Thyroid gland (tissue), 4 donors: ENCODE measurements around the gene KCNIP3. TPM values are rescaled to one million over a fixed set of nuclear protein-coding genes. Genes with fewer than 3 reads are reported as not detected.
A peak's percentile ranks its signal among the peaks of the same experiment; 100 is the strongest.

ENCODE experiments used
- DNase-seq, 2 donors: peaks; one replicate each; pipeline ENCODE4 v3.0.0-alpha.2; 2019
- H3K27ac ChIP-seq, 3 donors: fragments of 200-600 bp; sonication (generic); 1 replicate in 2 of 3; 2 replicates in 1 of 3; pipeline ENCODE4 v1.5.1; 2016 to 2019; ENCODE audit warnings: mild to moderate bottlenecking in 1 of 3, moderate library complexity in 1 of 3
- H3K27me3 ChIP-seq: fragments of 200-600 bp; sonication (generic); one replicate; pipeline ENCODE4 v1.5.1; 2019
- H3K36me3 ChIP-seq, 2 donors: fragments of 200-600 bp; sonication (generic); one replicate each; pipeline ENCODE4 v1.5.1; 2016 to 2019
- H3K4me1 ChIP-seq, 2 donors: fragments of 200-600 bp; sonication (generic); one replicate each; pipeline ENCODE4 v1.5.1; 2017 to 2019
- H3K4me3 ChIP-seq, 3 donors: fragments of 200-600 bp; sonication (generic); replicated peaks in 1 of 3; 1 replicate in 2 of 3; 2 replicates in 1 of 3; pipeline ENCODE4 v1.5.1; 2016; ENCODE audit warnings: mild to moderate bottlenecking in 1 of 3
- H3K9me3 ChIP-seq: fragments of 200-600 bp; sonication (generic); one replicate; pipeline ENCODE4 v1.5.1; 2017
- POLR2A ChIP-seq, 2 donors: fragments of 450-650 bp; IDR thresholded peaks; one replicate each; pipeline ENCODE4 v1.6.1; 2017; ENCODE audit warnings: antibody characterized with exemption in 2 of 2, mild to moderate bottlenecking in 2 of 2, moderate library complexity in 1 of 2
- WGBS, 2 donors: methylation state at CpG; one replicate each; pipeline ENCODE4 v1.1.5; 2017; 5-methylcytosine and 5-hydroxymethylcytosine counted together
- intact Hi-C: fragments of 100-400 bp; cut with DNase I; formaldehyde crosslinking; loops from one replicate; pipeline ENCODE4 v1.15.1; 2023
- total RNA-seq, 4 donors: library from RNA; depleted of rRNA; stranded (reverse); fragments of >200 nt; gene quantifications; one replicate each; pipeline ENCODE4 v1.2.3, GENCODE V29; 2016
- TF ChIP-seq, protein P1 (sequence below), 6 experiments: fragments of 200-600 bp in 3 of 6; fragments of 450-650 bp in 3 of 6; sonication (generic) in 3 of 6; IDR thresholded peaks; one replicate each; pipeline ENCODE4 v1.5.1; 2016 to 2019; ENCODE audit warnings: antibody characterized with exemption in 6 of 6, mild to moderate bottlenecking in 2 of 6, inconsistent platforms in 1 of 6, moderate library complexity in 1 of 6

Gene KCNIP3
- total RNA-seq, 4 donors from 2014 or later = 37.1 to 66.5 (median 51.1) TPM

DNA sequence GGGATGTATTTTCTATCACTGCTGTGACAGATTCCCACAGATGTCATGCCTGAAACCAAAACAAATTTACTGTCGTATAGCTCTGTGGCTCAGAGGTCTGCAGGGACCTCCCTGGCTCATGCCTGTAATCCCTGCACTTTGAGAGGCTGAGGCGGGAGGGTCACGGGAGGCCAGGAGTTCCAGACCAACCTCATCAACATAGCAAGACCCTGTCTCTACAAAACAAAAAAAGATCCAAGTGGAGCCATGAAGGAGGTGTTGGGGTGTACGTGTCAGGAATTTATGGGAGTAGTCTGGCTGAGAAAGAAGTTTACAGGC is 54.4 kb downstream of the KCNIP3 start:
- H3K4me3 ChIP-seq = no peak overlapping the region
- no peaks in the 10 kb centered on the region for H3K36me3 ChIP-seq
- intact Hi-C loops = no loop called here
- no peaks in the 10 kb centered on the region for H3K27me3 ChIP-seq
- WGBS, 2 donors = 84 to 90% methylated on average over 4 of the region's 4 CpGs
- TF ChIP-seq POLR2A (IDR thresholded peaks at IDR 0.05) = no peak
- TF ChIP-seq, protein P1, sequence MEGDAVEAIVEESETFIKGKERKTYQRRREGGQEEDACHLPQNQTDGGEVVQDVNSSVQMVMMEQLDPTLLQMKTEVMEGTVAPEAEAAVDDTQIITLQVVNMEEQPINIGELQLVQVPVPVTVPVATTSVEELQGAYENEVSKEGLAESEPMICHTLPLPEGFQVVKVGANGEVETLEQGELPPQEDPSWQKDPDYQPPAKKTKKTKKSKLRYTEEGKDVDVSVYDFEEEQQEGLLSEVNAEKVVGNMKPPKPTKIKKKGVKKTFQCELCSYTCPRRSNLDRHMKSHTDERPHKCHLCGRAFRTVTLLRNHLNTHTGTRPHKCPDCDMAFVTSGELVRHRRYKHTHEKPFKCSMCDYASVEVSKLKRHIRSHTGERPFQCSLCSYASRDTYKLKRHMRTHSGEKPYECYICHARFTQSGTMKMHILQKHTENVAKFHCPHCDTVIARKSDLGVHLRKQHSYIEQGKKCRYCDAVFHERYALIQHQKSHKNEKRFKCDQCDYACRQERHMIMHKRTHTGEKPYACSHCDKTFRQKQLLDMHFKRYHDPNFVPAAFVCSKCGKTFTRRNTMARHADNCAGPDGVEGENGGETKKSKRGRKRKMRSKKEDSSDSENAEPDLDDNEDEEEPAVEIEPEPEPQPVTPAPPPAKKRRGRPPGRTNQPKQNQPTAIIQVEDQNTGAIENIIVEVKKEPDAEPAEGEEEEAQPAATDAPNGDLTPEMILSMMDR (IDR thresholded peaks at IDR 0.05) = no peak
- H3K9me3 ChIP-seq = no peaks in the 10 kb centered on the region
- H3K27ac ChIP-seq = no peak overlapping the region
- no peak for DNase-seq
- peaks cover 3 to 32% of the 10 kb centered on the region in 2 donors for H3K4me1 ChIP-seq

DNA sequence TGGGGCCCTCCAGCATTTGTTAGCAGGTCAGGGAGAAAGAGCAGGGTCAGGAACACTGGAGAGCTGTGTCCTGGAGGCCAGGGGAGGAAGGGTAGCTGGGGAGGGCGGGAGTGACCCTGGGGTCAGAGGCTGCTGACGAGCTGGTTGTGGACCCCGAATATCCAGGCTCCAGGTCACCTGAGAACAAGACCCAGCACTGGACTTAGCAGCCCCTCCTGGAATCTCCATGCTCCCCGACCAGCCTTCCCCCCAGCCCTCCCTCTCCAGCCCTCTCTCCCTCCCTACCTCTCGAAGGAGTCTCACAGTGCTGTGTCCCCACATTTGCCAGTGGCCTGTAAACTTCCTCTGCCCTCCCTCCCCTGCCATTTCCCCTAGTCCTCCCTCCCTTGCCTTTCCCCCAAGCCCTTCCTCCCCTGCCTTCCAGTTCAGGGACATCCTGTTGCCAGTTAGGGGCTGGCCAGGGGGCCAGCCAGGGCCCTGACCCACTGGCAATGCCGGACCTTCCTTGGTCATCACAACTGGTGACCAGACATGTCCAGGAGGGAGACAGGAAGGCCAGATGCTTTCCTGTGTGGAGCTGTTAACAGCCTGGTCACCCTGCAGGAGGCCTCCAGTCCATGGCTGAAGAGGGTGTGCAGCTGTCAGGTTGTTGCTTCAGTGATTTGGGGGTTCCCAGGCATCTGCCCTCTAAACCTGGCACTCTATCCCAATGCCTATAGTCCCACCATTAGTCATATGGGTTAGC is 55.3 kb downstream of the KCNIP3 start:
- Histone ChIP-seq H3K4me1 (peaks cover 3 to 31% of the 10 kb centered on the region in 2 donors), H3K36me3 (no peaks in the 10 kb centered on the region), H3K27me3 (no peaks in the 10 kb centered on the region), H3K9me3 (no peaks in the 10 kb centered on the region), H3K27ac (peak overlapping the region in 1 of 3 donors; percentile 19), H3K4me3 (no peak overlapping the region)
- DNase-seq = no peak
- no peak for TF ChIP-seq POLR2A (IDR thresholded peaks at IDR 0.05)
- TF ChIP-seq, protein P1 (IDR thresholded peaks at IDR 0.05) = no peak
- intact Hi-C loops = no loop called here
- 86 to 87% methylated on average over 6 of the region's 6 CpGs for WGBS, 2 donors

DNA sequence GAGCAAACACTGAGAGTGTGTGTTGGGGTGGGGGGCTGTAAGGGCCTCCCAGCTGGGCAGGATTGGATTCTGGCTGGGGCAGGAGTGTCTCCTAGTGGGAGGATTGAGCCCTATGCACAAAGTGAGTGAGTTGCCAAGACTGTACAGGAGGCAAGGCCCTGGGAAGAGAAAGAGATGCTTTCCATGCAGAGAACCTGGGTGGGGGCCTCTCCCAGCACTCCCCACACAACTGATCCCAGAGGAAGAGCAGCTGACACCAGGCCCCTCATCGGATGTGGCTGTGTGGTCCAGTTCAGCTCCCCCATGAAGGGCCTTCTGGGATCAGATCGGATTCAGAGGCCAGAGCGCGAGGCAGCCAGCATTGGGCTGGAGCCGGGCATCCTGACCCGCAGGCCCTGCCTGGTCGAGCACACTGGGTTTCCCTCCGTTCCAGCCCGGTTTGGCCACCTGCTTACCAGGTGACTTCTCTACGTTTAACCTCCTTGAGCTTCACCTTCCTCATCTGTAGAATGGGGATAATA is 56.0 kb downstream of the KCNIP3 start:
- intact Hi-C loops = no loop called here
- Histone ChIP-seq H3K4me1 (peaks cover 0 to 25% of the 10 kb centered on the region in 2 donors), H3K9me3 (no peaks in the 10 kb centered on the region), H3K27me3 (no peaks in the 10 kb centered on the region), H3K27ac (no peak overlapping the region), H3K4me3 (no peak overlapping the region), H3K36me3 (no peaks in the 10 kb centered on the region)
- WGBS, 2 donors = 88 to 93% methylated on average over 9 to 10 of the region's 10 CpGs
- no peak for TF ChIP-seq POLR2A (IDR thresholded peaks at IDR 0.05)
- TF ChIP-seq, protein P1 (IDR thresholded peaks at IDR 0.05) = no peak
- no peak for DNase-seq

DNA sequence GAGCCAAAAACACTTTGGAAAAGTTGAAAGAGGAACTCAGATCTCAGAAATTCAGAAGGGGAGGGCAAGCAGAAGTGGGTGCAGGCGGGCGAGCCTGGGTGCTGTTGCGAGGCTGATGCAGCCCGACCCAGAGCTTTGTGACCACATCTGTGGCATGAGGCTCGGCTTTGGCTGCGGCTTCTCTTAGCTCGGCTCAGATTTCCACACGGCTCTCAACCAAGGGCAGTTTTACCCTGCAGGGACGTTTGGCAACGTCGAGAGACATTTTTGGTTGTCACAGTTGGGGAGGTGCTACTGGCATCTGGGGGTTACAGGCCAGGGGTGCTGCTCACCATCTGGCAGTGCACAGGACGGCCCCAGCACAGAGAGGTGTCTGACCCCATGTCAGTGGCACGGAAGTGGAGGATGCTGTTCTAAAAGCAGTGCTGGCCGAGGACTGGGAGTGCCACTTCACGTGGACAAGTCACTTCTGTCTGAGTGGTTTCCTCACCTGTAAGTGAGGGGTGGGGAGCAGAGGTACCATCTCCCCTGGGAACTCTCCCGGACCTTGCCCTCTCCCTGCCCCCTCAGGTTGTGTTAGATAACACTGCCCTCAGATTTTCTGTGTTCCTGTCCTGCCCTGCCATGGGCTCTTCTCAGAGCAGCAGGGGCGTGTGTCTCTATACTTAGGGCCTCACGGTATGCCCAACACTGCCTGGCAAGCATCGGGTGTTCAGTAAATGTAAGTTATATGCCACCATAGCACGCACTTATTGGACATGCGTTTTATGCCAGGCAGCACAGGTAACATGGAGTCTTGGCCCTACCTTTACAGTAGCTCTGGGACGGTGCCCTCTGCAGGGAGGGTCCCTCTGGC is 56.7 kb downstream of the KCNIP3 start:
- intact Hi-C loops = no loop called here
- Histone ChIP-seq H3K9me3 (no peaks in the 10 kb centered on the region), H3K4me1 (peaks cover 0 to 19% of the 10 kb centered on the region in 2 donors), H3K27me3 (no peaks in the 10 kb centered on the region), H3K27ac (no peak overlapping the region), H3K36me3 (no peaks in the 10 kb centered on the region), H3K4me3 (no peak overlapping the region)
- TF ChIP-seq, protein P1 (IDR thresholded peaks at IDR 0.05) = no peak
- no peak for TF ChIP-seq POLR2A (IDR thresholded peaks at IDR 0.05)
- WGBS, 2 donors = 83 to 90% methylated on average over 17 to 18 of the region's 22 CpGs
- DNase-seq = peak in 1 of 2 donors; percentile 1
